Activated CD4-positive, alpha-beta T cell treated with anti-CD3 and anti-CD28 coated beads for 36 hours (primary cell): Measurements from ENCODE around the gene DNALI1. TPM values are rescaled to one million over a fixed set of nuclear protein-coding genes. Genes with fewer than 3 reads are reported as not detected.
"Not testable (repeated sequence)": the region's sequence is repeated elsewhere in the genome, so short reads cannot be mapped to it uniquely, and the experiment has no call there.

Experiments used
- ATAC-seq: fragments of 200-7000 bp; cut with Tn5 transposase; one replicate; pipeline ENCODE4 v1.10.0; 2021; ENCODE audit warnings: mild to moderate bottlenecking, moderate library complexity
- CTCF ChIA-PET: fragments of 350-600 bp; sonication (Branson Sonifier 250); formaldehyde crosslinking; loops from one replicate; lab custom pipeline; 2021; ENCODE audit warnings: antibody characterized with exemption; lab: Charles Lee
- POLR2A ChIA-PET: fragments of 350-600 bp; sonication (Branson Sonifier 250); formaldehyde crosslinking; loops from one replicate; lab custom pipeline; 2021; ENCODE audit warnings: antibody characterized with exemption, inconsistent platforms; lab: Charles Lee
- DNase-seq: peaks from one replicate; pipeline ENCODE4 v3.0.0-alpha.2; 2020
- H3K27ac Mint-ChIP-seq: one replicate; pipeline ENCODE4 v1.8.0; 2021; ENCODE audit warnings: mixed read lengths
- H3K27me3 Mint-ChIP-seq: one replicate; pipeline ENCODE4 v1.8.0; 2021; ENCODE audit warnings: mixed read lengths
- H3K36me3 Mint-ChIP-seq: one replicate; pipeline ENCODE4 v1.8.0; 2021; ENCODE audit warnings: low read depth, mixed read lengths
- H3K4me1 Mint-ChIP-seq: one replicate; pipeline ENCODE4 v1.8.0; 2021; ENCODE audit warnings: mixed read lengths
- H3K4me3 Mint-ChIP-seq: one replicate; pipeline ENCODE4 v1.8.0; 2021; ENCODE audit warnings: mild to moderate bottlenecking, moderate library complexity, mixed read lengths
- H3K9me3 Mint-ChIP-seq: one replicate; pipeline ENCODE4 v1.8.0; 2021; ENCODE audit warnings: low read depth, mixed read lengths
- intact Hi-C, 2 experiments: fragments of 100-400 bp; cut with DNase I in 1 of 2; cut with micrococcal nuclease in 1 of 2; formaldehyde crosslinking; loops; one replicate each; pipeline versions ENCODE4 v1.14.2 to v1.15.1; 2022 to 2024; cut with DNase I, micrococcal nuclease
- total RNA-seq, 2 experiments: library from RNA; stranded (reverse); gene quantifications; one replicate each; pipeline ENCODE4 v1.2.3, GENCODE V29; 2021

The DNALI1 gene
- total RNA-seq, 2 experiments from 2014 or later = 0.16 TPM; not detected in 1

GRCh38 chr1:37570528-37571334 is 14.0 kb downstream of the DNALI1 start:
- ChIA-PET CTCF (interaction anchor here (0.7 kb wide), 2 partner anchors 18 to 1505 kb away, joined by 3 read pairs; no protein-coding TSS in a partner anchor), POLR2A (no interaction called here)
- H3K27me3 Mint-ChIP-seq = no peaks in the 10 kb centered on the region
- no peaks in the 10 kb centered on the region for H3K9me3 Mint-ChIP-seq
- H3K36me3 Mint-ChIP-seq = peaks cover 84% of the 10 kb centered on the region
- intact Hi-C loops = no loop called here
- H3K27ac Mint-ChIP-seq = peak overlapping the region; percentile 65
- ATAC-seq = peak; percentile 47
- H3K4me3 Mint-ChIP-seq = no peak overlapping the region
- no peak for DNase-seq
- H3K4me1 Mint-ChIP-seq = peaks cover 34% of the 10 kb centered on the region

GRCh38 chr1:37574834-37575480 is 18.2 kb downstream of the DNALI1 start:
- POLR2A ChIA-PET = no interaction called here
- Mint-ChIP-seq H3K4me1 (peaks cover 55% of the 10 kb centered on the region), H3K36me3 (peaks cover 77% of the 10 kb centered on the region), H3K4me3 (no peak overlapping the region), H3K9me3 (no peaks in the 10 kb centered on the region), H3K27ac (peak overlapping the region; percentile 90), H3K27me3 (no peaks in the 10 kb centered on the region)
- intact Hi-C loops = loop anchor here (2.0 to 5.0 kb wide), 3 partner anchors 20 to 182 kb away; partner anchors contain the start of gene GNL2 (in 1 of the 2)
- peak; percentile 26 for DNase-seq
- CTCF ChIA-PET = interaction anchor here (0.6 to 1.7 kb wide), 4 partner anchors 11 to 107 kb away, joined by 3 to 4 read pairs (median 3); no protein-coding TSS in a partner anchor
- peak; percentile 56 for ATAC-seq

- DNase-seq (no peak), ATAC-seq (peak; percentile 55)
- POLR2A ChIA-PET = interaction anchor here (1.5 to 1.9 kb wide), 2 partner anchors 12 to 115 kb away, joined by 4 to 6 read pairs; a partner anchor contains a TSS
- intact Hi-C loops = loop anchor here (1.0 to 5.0 kb wide), 4 partner anchors 12 to 182 kb away; partner anchors contain the start of gene GNL2 (in 1 of the 2)
- H3K4me1 Mint-ChIP-seq = peaks cover 52% of the 10 kb centered on the region
- CTCF ChIA-PET = interaction anchor here (1.0 to 1.4 kb wide), 4 partner anchors 10 to 106 kb away, joined by 3 to 6 read pairs (median 3); partner anchors contain the start of gene MEAF6
- H3K27me3 Mint-ChIP-seq = no peaks in the 10 kb centered on the region
- peak overlapping the region; percentile 90 for H3K27ac Mint-ChIP-seq
- H3K36me3 Mint-ChIP-seq = peaks cover 78% of the 10 kb centered on the region
- H3K4me3 Mint-ChIP-seq = no peak overlapping the region
- no peaks in the 10 kb centered on the region for H3K9me3 Mint-ChIP-seq
Measured at GRCh38 chr1:37575692-37576091, 19.0 kb downstream of the DNALI1 start.

GRCh38 chr1:37584544-37584943 is 27.8 kb downstream of the DNALI1 start:
- ChIA-PET CTCF (interaction anchor here (1.3 kb wide), 1 partner anchor 13 kb away, joined by 3 read pairs; no protein-coding TSS in a partner anchor), POLR2A (interaction anchor here (0.6 kb wide), 1 partner anchor 12 kb away, joined by 3 read pairs; no protein-coding TSS in a partner anchor)
- Mint-ChIP-seq H3K36me3 (peaks cover 64% of the 10 kb centered on the region), H3K4me1 (peaks cover 19% of the 10 kb centered on the region)
- H3K4me3 Mint-ChIP-seq, DNase-seq, intact Hi-C loops, ATAC-seq, H3K27me3 Mint-ChIP-seq, H3K27ac Mint-ChIP-seq, H3K9me3 Mint-ChIP-seq: not testable (repeated sequence)

GRCh38 chr1:37588939-37589338 is 32.2 kb downstream of the DNALI1 start:
- peak overlapping the region; percentile 47 for H3K27ac Mint-ChIP-seq
- ChIA-PET POLR2A (no interaction called here), CTCF (interaction anchor here (0.9 to 1.0 kb wide), 2 partner anchors 12 to 14 kb away, joined by 4 read pairs; no protein-coding TSS in a partner anchor)
- ATAC-seq (peak; percentile 81), DNase-seq (no peak)
- H3K36me3 Mint-ChIP-seq = peaks cover 66% of the 10 kb centered on the region
- no peak overlapping the region for H3K4me3 Mint-ChIP-seq
- H3K9me3 Mint-ChIP-seq = no peaks in the 10 kb centered on the region
- H3K4me1 Mint-ChIP-seq = peaks cover 43% of the 10 kb centered on the region
- intact Hi-C loops = no loop called here
- no peaks in the 10 kb centered on the region for H3K27me3 Mint-ChIP-seq

GRCh38 chr1:37593726-37594125 is 37.0 kb downstream of the DNALI1 start:
- H3K36me3 Mint-ChIP-seq = peaks cover 48% of the 10 kb centered on the region

GRCh38 chr1:37595440-37596181 is 38.9 kb downstream of the DNALI1 start, which contains the start of gene GNL2:
TSS of gene GNL2 (minus strand) at chr1:37595937. CDS start at chr1:37595822, 115 bp downstream.
- no peaks in the 10 kb centered on the region for H3K27me3 Mint-ChIP-seq
- H3K27ac Mint-ChIP-seq = peak within 1 kb of the TSS; percentile 92
- ATAC-seq = peak; percentile 98
- H3K4me1 Mint-ChIP-seq = peaks cover 37% of the 10 kb centered on the region
- CTCF ChIA-PET = interaction anchor here (0.5 to 1.4 kb wide), 9 partner anchors 31 to 395 kb away, joined by 3 to 7 read pairs (median 3); partner anchors contain the start of gene MEAF6
- H3K36me3 Mint-ChIP-seq = peaks cover 35% of the 10 kb centered on the region
- peak; percentile 99 for DNase-seq
- POLR2A ChIA-PET = interaction anchor here (0.6 to 1.3 kb wide), 5 partner anchors 19 to 103 kb away, joined by 3 to 4 read pairs (median 3); a partner anchor contains a TSS
- no peaks in the 10 kb centered on the region for H3K9me3 Mint-ChIP-seq
- peak within 1 kb of the TSS; percentile 98 for H3K4me3 Mint-ChIP-seq
- intact Hi-C loops = loop anchor here (1.0 to 10.0 kb wide), 13 partner anchors 21 to 399 kb away; partner anchors contain the start of genes MTF1 (in 2 of the 2), CDCA8 (in 1 of the 2), SF3A3 (in 1 of the 2) and SNIP1 (in 1 of the 2)

More at GRCh38 chr1:37593726-37594125, 37.0 kb downstream of the DNALI1 start:
- no peak for ATAC-seq
- Mint-ChIP-seq H3K4me1 (peaks cover 43% of the 10 kb centered on the region), H3K27ac (no peak overlapping the region), H3K27me3 (no peaks in the 10 kb centered on the region), H3K4me3 (peak overlapping the region; percentile 98), H3K9me3 (no peaks in the 10 kb centered on the region)
- no peak for DNase-seq
- ChIA-PET POLR2A (no interaction called here), CTCF (interaction anchor here (0.6 to 1.4 kb wide), 4 partner anchors 12 to 416 kb away, joined by 3 to 5 read pairs (median 4); no protein-coding TSS in a partner anchor)
- intact Hi-C loops = loop anchor here (2.0 to 10.0 kb wide), 2 partner anchors 19 to 401 kb away; partner anchors contain the start of gene SF3A3 (in 1 of the 2)

- Mint-ChIP-seq H3K27ac (peak overlapping the region; percentile 92), H3K4me3 (peak overlapping the region; percentile 98), H3K9me3 (no peaks in the 10 kb centered on the region), H3K36me3 (peaks cover 29% of the 10 kb centered on the region), H3K4me1 (peaks cover 32% of the 10 kb centered on the region), H3K27me3 (no peaks in the 10 kb centered on the region)
- ChIA-PET POLR2A (interaction anchor here (0.6 to 1.3 kb wide), 5 partner anchors 20 to 102 kb away, joined by 3 to 4 read pairs (median 3); a partner anchor contains a TSS), CTCF (interaction anchor here (0.5 to 1.4 kb wide), 7 partner anchors 32 to 394 kb away, joined by 3 to 7 read pairs (median 3); partner anchors contain the start of gene MEAF6)
- ATAC-seq (peak; percentile 9), DNase-seq (no peak)
- intact Hi-C loops = loop anchor here (1.0 to 10.0 kb wide), 6 partner anchors 94 to 399 kb away; partner anchors contain the start of genes MTF1 (in 2 of the 2), SF3A3 (in 1 of the 2) and ZC3H12A (in 1 of the 2)
Measured at GRCh38 chr1:37596182-37596667, 39.5 kb downstream of the DNALI1 start.

GRCh38 chr1:37599940-37600339 is 43.2 kb downstream of the DNALI1 start:
- ATAC-seq (no peak), DNase-seq (no peak)
- CTCF ChIA-PET = interaction anchor here (9.9 kb wide), 1 partner anchor 79 kb away, joined by 142 read pairs; no protein-coding TSS in a partner anchor
- Mint-ChIP-seq H3K4me3 (no peak overlapping the region), H3K9me3 (no peaks in the 10 kb centered on the region), H3K36me3 (peaks cover 4% of the 10 kb centered on the region), H3K4me1 (peaks cover 12% of the 10 kb centered on the region), H3K27me3 (no peaks in the 10 kb centered on the region), H3K27ac (no peak overlapping the region)
- intact Hi-C loops = loop anchor here (5.0 to 10.0 kb wide), 2 partner anchors 123 to 395 kb away; partner anchors contain the start of gene SF3A3 (in 1 of the 2)
- POLR2A ChIA-PET = no interaction called here
